ENCODE data around the gene THBD.

Gene THBD

DNA sequence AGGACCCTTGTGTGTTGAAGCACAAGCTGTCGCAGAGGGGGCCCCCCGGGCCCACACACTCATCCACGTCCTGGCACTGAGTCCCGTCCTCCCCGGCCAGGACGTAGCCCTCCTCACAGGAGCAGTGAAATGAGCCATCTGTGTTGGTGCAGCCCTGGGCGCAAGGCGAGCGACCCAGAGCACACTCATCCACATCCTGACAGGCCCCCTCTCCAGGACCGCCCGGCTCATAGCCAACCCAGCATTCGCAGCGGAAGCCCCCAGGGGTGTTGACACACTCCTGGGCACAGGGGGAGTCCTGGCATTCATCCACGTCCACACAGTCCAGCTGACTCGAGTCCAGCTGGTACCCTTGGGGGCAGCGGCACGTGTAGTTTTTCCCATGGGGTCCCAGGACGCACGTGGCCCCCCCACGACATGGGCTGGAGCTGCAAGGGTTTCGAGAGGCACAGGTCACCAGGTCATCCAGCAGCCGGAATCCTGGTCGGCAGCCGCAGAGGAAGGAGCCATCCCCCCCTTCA is 35.4 kb upstream of the THBD start:
- DNase-seq (ENCODE audit: low spot score): no peak

DNA sequence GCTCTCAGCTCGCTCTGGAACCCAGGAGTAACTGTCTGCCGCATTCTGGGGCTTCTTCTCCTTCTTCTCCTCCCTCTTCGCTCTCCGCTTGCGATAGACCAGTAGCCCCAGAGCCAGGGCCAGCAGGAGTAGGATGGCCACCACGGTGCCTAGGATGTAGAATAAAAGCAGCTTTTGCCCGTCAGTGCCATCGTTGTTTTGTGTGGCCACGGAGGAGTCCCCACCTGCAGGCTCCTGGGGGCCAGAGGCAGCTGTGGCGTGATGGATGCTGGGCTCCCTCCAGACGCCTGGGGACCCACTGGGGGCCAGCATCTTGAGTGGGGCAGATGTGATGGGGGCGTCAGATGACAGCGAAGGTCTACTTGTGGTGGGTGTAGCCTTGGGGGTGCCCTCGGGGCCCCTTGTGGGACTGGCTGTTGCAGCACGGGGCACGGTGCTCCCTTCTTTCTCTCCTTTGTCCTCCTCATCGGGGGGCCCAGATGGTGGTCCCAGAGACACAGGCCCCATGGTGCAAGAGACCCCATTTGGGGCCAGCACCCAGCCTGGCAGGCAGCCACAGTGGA is 34.9 kb upstream of the THBD start:
- DNase-seq (ENCODE audit: low spot score): no peak

DNA sequence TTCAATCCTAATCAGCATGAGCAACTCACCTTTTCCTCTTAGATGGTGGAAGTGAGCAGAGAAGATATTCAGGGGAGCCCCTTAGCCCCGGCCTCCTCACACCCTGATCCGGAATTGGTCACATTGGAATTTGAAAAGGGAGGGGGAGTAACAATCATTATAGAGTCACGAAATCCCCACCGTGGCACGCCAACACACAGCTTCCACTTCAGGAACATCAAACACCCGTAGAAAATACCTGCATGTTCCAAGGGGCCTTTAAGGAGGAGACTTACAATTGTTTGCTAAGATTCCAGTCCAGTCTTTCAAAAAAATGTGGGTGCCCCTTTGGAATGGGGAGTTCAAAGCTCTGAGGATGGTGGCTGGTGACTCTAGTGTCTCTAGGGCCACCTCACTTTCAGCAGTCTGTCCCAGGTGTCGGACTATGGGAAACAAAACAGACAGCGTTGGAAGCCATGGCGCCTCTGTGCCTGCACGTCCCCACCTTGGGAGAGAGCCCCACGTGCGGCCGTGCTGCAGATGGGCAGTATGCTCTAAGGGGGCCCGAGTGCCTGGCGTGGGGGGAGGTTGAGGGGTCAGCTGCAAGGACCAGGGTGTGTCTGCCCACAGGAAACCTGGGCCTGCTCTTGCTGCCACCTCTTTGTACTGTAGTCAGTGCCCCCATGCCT is 34.2 kb upstream of the THBD start:
- no peak for DNase-seq (ENCODE audit: low spot score)

DNA sequence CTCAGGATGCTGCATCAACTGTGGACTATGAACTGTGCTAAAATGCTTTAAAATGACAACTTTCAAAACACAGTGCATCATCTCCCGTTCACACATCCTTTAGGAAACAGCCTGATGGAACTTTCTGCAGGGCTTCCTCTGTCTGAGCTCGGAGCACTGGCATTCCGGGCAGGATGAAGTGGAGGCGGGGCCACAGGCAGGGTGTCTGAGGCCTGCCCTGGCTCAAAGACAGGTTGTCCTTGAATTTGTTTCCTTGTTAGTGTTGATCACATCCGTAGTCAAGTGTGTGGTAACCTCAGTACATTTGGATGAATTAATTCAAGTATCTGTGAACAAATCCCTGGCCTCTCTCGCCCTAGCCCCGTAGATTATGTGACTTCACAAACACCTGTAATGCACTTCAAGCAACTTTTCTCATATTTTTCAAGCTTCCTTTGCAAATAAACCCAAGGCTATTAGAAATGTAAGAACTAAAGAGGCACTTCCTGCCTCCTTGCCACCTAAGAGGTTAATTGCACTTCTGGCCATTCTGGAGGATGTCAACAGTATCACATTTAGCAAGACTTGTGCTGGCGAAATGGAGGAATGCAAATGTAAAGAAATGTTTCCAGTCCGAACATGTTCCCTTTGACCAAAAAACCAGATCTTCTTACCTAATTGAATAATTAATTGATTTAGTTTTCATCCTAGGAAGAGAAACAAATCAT is 33.5 kb upstream of the THBD start:
- DNase-seq (ENCODE audit: low spot score): no peak

DNA sequence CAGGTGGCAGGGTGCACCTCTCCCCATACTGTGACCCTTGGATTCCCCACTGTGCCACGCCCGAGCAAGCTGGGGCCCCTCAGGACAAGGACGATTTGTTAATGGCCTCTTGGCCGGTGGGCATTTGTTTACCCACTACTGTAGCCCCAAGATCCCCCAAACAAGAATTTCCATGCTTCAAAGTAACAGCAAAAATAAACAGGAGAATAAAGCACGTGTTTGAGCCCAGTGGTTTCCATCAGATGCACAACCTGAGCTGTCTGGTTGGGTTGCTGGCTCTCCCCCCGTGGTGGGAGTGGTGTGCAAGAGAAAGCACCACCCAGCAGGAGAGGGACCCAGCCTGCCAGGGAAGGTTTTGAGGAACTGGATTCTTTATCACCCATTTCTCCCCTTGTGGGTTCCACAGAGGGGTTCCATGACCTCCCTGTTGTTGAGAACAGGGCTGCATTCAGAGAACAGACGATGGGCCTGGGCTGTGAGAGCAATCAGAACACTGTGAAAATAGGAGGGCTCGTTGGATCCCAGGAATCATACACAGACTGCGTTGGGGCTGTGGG is 31.9 kb upstream of the THBD start:
- DNase-seq (ENCODE audit: low spot score): no peak

DNA sequence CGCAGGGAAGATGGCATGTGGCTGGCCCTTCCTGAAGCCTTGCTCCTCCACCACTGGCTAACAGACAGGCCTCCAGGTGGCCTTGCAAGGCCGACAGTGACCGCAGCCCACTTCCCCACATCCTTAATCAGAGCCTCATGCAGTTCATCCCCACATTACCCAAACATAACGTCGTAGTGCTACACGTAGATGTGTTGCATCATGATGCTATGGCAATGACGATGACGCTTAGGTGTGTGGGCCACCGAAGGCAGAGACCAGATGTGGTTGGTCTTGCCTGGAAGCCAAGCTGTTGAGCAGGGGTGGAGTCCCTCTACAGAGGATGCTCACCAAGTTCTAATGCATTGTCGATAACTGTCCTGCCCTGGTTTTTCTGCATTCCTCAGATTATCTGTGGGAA is 31.0 kb upstream of the THBD start:
- DNase-seq (ENCODE audit: low spot score): no peak

DNA sequence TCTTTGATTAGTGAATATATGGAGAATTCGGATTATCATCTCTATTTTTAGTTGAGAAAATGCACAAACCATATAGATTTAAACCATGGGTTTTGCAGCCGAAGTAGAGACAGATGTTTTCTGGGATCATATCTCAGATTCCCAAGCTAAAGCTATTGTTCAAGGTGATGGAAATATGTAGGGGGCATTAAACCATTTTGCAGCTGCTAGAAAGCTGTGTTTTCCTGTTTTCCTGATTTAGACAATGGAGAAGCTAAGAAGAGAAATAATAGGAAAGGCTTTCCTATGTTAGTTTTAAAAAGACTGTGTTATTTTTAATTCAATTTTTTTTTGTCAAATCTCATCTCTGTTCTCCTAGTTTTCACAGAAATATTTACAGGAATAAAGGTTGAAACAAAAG is 30.5 kb upstream of the THBD start:
- no peak for DNase-seq (ENCODE audit: low spot score)

DNA sequence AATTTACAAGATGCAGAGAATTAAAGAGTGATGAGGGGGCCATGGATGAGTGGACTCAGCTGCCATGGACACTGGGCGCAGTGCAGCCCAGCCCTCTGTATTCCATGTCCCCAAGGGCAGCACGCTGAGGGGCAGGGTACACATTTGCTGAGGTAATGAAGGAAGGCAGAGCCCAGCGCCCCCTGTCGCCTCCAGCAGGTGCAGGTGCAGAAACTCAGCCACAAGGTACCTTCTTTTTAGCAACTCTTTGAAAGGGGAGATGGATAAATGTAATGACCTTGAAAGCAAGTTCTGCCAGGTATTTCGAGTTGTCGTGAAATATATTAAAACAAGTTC is 29.5 kb upstream of the THBD start:
- DNase-seq (ENCODE audit: low spot score): no peak

DNA sequence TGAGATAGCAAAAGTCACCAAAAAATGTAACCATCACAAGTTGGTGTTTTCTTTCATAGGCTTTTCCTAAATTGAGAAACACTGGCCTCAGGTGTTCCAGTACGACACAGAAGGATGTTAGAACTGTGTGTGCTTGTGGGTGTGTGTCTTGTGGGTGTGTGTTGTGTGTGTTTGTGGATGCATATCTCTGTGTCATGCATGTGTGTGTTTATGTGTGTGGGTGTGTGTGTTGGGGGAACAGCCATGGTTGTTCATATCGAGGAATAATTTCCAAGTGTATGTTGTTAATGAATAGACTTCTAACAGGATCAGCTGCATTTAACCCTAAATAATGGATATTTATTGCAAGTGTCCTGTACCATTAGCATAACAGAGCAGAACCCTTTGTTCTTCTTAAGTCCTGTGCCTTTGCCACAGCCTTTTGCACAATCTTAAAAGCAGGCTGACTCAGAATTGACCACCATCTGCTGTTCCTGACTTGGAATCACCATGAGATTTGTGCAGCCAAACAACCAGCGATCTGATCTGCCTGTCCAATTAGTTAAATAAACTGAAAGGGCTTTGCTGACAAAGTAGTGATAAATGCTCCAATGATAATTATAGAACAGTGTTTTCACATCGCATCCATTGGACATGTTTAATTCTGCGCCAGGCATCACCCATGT is 29.0 kb upstream of the THBD start:
- no peak for DNase-seq (ENCODE audit: low spot score)

DNA sequence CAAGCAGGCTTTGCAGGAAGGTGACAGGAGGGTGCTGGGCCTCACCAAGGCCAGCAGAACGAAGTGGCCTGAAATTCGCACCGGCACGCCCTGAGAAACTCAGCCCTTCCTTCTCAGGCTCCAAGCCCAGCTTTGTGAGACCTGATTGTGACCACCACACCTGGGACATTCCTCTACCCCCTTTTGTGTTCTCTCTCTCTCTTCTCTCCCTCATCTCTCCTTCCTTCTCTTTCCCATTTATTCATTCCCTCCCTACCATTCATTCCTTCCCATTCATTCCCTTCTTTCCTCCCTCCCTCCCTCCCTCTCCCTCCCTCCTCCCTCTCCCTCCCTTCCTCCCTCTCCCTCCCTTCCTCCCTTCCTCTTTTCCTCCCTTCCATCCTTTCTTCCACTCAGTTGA is 27.8 kb upstream of the THBD start:
- DNase-seq (ENCODE audit: low spot score): no peak

DNA sequence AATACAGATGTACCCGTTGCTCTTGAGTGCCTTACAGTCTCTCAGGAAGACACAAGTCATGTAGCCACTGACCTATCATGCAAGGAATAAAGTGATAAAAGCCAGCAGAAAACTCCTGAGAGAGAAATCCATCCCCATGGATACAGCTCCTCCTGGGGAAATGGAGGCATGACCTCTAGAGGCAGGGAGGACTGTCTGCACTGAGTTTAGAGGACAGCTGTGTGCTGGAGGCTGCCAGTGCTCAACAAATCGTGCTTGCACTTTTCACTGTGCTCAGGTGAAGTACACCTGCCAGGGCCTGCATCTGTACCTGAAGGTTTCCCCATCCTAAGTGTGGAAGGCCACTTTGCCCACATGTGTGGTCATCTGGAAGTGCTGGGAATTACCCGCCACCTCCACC is 24.6 kb upstream of the THBD start:
- DNase-seq (ENCODE audit: low spot score): no peak

DNA sequence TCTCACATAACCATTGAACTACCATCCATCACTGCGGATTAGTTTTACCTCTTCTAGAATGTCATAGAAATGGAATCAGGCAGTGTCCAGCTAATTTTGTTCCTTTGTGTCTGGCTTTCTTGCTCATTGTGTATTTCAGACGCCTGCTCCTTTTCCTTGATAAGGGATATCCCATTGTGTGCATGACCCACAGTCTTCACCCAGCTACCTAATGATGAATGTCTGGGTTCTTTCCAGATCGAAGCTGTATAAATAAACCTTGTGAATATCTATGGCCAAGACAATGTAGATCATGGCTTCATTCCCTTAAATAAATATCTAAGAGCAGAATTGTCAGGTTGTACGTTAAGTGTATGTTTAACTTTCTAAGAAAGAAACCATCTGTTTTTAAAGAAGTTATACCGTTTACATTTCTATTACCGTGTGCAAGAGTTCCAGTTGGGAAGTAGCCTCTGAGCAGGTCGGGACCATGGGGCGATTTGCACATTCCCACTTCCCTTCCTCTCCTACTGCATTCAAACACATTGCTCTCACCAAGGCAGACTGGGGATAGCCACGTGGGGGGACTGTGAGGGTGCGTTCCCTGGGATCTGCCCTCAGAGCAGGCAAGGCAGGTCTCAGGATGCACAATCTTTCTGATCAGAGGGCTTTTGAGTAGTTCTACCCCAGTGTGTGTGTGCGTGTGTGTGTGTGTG is 23.6 kb upstream of the THBD start:
- DNase-seq (ENCODE audit: low spot score): no peak

DNA sequence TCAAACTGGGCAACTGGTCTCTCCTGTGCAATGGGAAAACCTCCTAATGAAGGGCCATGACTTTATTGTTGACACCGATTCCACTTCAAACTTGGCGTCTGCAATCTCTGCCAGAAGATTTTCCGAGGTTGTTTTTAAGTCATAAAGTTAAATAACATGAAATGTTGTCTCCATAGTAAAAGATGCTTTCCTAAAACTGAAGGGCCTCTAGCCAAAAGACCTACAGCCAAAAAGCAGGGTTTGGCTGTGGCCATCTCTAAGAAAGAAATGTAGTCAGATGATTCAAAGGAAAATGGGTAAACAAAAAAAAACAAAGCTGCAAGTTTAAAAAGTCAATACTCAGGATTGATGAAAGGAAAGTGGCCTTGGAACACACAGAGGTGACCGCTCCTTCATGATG is 22.5 kb upstream of the THBD start:
- no peak for DNase-seq (ENCODE audit: low spot score)

DNA sequence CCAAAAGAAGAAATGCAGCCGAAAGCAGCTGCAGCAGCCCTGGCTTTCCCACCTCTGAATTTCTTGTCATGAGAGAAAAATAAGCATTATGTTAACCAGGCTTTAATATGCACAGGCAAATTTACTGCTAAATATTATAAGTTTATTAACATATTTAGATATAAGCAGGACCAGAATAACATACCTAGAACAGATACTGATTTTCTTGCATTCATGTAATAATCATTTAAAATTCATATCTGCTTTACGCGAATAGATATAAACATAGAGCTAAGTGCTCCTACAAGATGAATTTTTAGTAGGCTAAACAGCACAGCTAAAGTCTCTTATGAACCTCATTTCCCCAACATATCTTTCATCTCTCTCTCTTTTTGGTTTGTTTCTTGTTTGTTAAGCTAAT is 21.9 kb upstream of the THBD start:
- DNase-seq (ENCODE audit: low spot score): no peak

DNA sequence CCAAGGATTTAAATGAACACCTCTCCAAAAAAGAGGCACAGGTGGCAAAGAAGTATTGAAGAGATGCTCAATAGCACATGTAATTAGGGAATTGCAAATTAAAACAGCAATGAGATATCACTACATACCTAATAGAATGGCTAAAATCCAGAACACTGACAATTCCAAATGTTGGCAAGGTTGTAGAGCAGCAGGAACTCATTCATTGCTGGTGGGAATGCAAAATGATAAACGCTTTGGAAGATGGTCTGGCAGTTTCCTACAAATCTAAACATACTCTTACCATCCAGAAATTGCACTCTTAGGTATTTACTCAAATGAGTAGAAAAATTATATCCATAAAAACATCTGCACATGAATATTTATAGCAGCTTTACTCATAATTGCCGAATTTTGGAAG is 19.6 kb upstream of the THBD start:
- no peak for DNase-seq (ENCODE audit: low spot score)

DNA sequence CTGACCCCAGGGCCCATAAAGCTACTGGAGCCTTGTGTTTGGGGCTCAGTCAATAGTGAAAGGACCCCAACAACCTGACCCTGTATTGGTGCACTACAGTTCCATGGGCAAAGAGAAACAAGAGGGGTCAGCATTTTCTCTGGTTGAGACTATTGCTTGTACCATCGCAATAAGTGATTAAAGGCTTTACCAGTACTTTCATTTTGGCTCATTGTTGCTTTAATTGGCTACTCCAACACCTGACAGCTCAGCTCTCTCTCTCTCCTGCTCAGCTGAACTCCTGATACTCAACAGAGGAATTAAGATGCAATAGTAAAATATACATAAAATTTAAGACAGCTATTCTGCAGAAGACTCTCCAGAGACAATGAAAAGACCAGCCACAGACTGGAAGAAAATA is 18.8 kb upstream of the THBD start:
- DNase-seq (ENCODE audit: low spot score): no peak

DNA sequence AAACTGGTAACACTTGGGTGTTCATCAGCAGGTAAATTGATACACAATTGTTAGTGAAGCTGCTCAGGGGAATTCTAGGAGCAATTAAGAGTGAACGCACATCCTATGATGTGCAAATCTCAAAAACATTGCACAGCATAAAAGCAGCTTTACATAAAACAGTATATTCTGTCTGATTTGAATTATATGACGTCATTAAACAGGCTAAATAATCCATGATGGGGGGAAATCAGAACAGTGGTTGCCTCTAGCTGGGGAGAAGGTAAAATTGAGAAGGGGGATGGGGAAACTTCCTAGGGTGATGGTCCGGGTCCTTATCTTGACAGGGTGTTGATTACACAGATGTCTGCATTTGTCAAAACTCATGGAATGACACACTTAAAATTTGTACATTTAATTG is 17.3 kb upstream of the THBD start:
- no peak for DNase-seq (ENCODE audit: low spot score)

DNA sequence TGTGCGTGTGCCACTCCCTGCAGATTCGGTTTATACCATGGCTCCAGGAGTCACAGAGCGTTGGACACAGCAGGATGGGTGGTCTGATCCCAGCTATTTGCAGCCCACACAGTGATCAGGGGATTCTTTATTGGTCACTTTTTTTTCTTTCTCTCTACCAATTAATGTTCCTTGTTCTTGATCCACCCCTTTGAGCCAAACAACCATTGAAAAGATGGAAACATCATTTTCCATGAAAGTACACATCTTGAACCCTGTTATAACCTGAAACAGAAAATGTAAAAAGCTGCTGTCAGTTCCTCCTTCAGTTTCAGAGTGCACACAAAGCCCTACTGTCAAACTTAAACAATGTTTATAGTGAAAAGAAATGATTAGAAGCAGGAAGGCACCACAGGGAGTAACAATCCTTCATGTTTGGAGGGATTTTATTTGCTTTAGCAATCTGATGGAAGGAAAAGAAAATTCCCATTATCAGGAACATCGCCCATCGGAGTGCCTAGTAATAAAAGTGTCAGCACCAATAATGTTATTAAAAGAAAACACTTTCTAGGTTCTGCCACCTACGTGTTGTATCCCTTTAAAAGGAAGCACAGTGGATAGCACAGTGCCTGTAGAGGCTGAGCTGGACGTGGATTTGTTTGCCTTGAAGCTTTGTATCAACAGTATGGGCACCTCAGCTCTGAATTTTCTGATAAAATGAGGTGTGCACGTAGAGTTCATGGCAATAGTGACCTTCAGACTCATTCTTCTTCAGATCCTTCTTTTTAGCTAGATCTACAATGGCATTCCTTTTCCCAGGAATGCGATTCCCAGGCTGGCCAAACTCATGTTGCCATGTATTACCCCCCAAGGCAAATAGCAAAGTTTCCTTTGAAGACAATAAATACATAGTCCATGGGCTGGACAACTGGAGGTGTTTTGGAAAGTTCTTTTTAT is 16.1 kb upstream of the THBD start:
- DNase-seq (ENCODE audit: low spot score): no peak

DNA sequence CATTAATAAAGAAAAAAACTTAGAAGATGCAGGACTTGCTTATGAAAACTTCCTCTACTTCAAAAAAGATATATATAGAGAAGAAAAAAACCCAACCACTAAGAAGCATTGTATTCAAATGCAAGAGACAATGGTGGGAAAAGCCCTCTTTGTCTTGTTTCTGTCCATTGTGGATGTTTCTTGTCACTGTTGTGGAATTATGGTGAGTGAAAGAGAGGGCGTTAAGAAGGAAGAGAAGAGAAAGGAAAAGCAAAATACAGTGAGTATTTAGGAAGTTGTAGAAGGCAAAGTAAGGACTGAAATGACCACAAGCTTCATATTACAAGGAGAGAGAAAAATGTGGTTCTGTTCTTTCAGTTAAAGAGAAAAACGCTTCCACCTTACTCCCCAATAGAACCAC is 14.1 kb upstream of the THBD start:
- DNase-seq (ENCODE audit: low spot score): no peak

DNA sequence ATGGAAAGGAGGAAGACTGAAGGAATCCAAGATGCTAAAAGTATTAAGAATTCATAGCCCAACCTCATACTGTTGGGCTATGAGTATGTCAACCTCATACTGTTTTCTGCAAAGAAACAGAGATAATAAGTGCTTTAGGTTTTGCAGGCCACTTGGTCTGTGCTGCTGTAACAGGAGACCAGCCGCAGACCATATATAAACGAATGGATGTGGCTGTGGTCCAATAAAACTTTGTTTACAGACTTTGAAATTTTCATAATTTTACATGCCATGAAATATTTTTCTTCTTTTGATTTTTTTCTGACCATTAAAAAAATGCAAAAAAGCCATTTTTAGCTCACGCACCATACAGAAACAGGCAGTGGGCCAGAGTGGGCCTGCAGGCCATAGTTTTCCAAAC is 13.7 kb upstream of the THBD start:
- DNase-seq (ENCODE audit: low spot score): no peak

DNA sequence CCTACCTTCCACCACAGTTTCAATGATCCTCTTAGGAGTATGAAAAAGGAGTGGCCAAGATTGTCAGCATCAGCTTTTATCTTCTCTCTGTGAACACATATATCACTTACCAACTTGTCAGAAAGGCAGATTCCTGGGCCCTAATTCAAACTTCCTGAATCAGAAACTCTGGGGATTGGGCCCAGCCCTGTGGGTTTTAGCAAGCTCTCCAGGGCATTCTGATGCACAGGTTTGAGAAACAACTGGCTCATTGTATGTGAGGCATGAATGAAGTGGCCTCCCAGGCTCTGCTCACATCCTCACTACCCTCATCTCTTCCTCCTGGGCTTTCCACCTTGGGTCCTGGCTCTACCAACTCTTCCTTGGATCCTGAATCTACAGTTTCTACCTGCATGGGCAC is 13.2 kb upstream of the THBD start:
- no peak for DNase-seq (ENCODE audit: low spot score)
